AG20443 (cell line): ENCODE data around the gene TMC8.

Source experiments
- DNase-seq: peaks from one replicate; pipeline ENCODE4 v3.0.0; 2012; ENCODE audit warnings: low spot score, mixed read lengths

The TMC8 gene

DNA sequence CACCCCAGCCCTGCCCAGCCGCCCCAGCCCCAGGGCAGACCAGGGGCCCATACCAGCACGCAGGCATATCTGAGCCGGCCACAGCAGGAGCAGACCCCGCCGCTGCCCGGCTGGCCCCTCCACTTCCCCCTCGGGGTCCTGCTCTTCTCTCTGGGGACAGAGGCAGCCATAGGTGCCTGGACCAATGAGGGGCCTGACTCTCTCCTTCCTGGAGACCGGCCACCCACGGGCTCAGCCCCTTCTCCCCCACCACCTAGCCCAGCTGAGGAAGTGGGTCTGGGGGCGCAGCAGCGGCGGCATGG is 5.8 kb upstream of the TMC8 start:
- DNase-seq = no peak

DNA sequence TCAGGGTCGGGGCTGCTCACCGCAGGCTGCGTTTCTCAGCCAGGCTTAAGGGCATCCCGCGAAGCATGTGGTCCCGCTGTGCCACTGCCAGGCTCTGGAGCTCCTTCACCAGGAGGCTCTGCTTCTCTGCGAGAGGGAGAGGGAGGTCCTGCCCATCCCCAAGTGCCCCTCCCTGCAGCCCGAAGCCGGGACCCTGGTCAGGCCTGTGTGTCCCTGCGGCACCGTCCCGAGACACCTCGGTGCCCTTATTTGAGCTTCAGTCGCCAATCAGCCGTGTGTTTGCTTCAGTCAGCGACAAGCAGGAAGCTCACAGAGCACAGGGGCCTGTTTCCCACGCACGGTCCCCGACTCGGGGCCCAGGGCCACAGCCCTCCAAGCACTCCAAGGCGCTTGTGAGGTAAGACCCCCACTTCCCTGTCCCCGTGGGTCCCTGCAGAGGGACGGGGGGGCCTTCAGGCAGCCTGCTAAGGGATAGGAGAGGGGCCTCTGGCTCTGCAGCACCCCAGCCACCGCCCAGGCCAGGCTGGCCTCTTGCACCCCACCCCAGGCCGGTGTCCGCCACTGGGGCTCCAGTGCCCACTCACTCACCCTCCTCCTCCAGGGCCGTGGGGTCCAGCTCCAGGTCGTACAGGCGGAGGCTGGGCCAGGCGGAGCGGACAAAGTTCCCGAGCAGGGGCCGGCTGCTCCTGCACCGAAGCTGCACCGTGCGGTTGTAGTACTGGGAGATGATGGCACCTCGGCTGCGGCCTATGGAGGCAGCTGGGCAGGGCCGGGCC is 5.2 kb upstream of the TMC8 start:
- no peak for DNase-seq

DNA sequence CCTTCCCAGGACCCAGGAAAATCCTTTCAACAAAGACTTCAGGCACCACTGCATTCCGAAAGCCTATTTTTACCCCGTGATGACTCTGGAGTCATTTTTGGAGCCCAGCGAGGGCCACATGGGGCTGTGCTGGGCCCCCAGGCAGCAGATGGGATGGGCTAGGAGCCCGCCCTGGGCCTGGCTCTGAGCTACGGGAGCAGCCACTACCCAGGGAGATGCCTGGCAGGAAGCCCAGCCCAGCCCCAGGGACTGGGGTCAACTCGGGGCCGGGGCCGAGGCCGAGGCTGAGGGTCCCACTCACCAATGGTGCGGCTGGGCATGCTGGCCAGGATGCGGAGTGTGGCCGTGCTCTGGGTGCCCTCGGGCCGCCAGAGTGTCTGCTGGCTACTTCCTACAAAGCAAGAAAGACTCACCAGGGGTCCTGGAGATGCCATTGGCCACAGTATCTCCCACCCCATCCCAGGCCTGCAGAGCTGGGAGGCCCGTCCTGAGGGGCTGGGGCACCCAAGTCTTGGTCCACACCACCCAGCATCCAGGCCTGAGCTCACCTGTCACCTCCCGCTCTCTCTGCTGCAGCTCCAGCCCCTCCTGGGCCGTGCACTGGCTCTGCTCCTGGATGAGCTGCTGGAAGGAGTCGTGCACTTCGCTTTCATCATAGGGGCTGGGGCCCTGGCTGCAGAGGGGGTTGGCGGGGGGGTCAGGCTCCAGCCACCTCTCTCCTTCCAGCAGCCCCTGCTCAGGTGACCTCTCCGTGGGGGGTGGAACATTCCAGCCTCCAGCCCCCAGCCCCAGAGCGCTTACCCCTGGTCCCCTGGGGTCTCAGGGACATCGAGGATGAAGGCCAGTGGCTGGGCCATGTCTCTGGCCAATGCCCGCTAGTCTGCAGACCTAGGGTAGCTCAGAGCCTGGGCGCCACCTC is 4.3 kb upstream of the TMC8 start:
- no peak for DNase-seq

DNA sequence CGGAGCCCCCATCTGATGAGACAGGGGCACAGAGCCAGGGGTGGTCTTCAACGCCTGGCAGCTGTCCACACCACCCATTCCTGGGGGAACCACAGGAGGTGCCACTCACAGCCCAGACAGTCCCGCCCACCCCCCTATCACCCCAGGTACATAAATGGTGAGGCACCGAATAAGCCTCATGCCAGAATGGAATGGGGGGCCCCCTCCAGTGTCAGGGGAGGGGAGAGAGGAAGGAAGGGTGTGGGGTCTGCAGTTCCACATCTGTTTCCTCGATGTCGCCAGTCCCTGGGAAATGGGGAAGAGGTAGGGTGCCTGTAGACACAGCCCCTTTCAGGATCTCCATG is 3.7 kb upstream of the TMC8 start:
- DNase-seq = no peak

DNA sequence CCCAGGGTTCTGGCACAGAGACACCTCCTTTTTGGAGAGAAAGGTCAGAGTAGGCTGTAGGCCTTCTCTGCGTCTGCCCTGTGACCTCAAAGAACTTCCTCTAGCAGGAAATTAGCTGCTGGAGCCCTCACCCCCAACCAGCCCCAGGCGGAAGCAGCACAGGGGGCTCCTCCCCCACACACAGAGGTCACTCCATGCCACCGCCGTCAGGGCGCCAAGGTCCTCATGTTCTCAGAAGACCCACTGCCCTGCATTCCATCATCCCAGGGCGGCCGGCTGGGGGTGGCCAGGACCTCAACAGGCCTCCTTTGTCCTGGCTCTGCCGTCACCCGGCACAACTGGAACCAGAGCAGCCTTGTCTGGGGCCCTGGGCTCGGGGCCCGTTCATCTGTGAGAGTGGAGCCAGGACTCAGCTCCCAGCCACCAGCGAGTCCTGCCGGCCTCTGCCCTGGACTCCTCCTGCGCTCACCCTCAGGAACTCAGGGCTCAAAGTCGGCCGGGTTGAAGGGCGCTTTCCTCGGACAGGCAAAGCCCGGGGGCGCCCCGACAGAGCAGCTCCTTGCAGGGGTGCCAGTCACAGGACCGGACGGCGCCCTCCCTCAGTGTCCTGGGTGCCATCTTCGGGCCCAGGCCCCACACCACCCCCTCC is 3.2 kb upstream of the TMC8 start:
- DNase-seq = no peak

DNA sequence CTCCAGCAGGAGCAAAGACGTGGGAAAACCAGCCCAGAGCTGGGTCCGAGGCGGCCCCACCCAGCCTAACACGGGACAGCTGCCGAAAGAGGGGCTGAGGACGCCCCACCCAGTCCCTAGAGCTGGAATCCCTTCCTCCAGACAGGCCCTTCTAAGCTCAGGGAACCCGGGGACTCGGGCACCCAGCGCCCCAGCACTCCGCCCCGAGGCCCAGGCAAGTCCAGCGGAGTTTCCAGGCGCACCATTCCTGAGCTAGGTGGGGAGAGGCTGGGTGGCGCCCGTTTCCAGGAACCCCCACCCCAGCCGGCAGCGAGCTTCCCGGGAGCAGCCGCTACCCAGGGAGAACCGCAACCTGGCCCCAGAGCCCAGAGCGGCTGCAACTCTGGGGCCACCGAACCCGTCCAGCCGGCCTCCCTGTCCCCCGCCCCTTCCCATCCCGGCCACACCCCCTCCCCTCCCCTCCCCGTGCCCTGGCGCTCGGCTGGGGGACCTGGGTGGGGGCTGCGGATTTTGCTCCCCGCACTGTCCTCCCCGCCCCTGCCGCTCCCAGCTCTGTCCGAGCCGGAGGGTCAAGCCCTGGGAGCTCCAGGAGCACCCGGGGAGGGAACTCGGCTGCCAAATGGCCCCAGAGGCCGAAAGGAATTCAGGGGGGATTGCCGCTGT is 2.6 kb upstream of the TMC8 start:
- DNase-seq = no peak

DNA sequence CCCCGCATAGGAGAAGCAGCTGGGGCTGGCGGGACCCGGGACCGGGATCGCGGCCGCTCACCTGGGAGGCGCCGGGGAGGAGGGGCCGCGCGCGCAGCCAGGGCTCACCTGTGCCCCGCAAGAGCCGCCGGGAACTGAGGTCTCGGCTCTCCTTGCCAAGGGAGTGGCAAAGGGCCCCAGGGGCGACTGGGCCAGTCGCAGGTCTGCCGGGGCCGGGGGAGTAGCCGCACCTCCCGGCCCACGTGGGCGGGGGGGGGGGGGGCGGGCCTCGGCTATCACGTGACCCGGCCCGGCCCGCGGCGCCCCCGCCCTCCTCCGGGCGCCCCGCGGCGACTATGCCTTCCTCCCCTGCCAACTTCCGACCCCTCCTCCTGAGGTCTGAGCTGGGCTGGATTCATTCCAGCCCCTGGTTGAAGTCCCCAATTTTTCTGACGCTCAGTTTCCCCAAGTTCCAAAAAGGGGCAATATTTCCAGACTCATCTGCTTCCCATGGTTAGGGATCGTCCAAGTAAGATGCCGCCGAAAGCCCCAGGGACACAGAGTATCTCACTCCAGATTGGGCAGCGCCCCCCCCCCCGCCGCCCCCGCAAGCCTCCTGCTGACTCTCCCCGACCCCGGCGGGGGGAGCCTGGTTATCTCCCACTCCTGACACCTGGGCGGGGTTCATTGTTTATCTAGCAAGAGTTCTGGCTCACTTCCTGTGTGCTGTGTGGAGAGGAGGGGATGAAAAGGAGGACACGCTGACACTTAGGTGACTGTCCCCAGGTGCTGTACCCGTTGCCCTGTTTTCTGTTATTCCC is 1.8 kb upstream of the TMC8 start, which contains the start of gene TMC6:
Gene TMC6, minus strand, starts transcription at position 205 of the 800 bp plus-strand sequence. CDS start 1,923 bp downstream, outside the sequence.
- peak; percentile 73 for DNase-seq

DNA sequence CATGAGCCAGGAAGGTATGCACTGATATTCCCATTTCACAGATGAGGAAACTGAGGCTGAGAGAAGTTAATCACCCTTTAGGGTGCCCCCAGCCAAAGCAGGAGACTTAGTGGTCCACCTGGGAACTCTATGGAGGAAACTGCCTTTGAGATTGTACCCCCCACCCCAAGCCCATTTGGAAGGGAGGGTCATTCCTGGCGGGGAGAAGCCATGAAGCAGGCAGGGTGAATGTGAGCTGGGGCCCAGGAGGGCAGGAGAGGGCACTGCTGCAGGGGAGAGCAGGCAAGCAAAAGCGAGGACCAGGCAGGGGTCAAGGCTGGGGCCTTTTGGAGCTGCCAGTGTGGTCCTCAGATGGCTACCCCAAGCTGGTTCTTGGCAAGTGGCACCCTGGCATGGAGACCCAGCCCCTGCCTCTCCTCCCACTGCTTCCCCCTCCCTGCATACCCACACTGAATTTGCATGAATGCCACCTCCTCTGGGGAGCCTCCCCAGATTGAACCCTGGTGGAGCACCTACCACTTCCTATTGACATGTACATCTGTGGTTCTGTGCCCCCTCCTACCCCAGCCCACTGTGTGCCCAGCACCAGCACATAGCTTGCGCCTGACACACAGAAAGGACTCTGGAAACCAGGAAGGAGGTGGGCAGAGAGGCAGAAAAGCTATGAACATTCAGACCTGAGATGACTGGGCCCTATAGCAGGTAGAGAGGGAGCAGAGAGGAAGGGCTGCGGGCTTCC is 1.1 kb upstream of the TMC8 start:
- DNase-seq = no peak

DNA sequence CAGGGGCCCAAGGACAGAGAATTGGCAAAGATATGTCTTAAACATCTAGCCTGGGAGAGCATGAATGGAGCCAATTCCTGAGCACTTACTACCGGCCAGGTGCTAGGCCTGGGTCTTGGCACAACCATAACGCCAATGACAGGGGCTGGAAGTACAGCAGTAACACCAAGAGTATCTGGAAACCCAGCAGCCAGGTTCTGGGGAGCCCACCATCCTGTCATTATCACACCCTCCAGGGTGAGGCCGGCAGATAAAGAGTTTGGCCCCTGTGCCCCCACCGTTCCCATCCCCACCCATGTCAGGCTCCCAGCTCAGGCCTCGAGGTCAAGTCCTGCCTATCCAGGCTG is 508 bp upstream of the TMC8 start:
- no peak for DNase-seq

DNA sequence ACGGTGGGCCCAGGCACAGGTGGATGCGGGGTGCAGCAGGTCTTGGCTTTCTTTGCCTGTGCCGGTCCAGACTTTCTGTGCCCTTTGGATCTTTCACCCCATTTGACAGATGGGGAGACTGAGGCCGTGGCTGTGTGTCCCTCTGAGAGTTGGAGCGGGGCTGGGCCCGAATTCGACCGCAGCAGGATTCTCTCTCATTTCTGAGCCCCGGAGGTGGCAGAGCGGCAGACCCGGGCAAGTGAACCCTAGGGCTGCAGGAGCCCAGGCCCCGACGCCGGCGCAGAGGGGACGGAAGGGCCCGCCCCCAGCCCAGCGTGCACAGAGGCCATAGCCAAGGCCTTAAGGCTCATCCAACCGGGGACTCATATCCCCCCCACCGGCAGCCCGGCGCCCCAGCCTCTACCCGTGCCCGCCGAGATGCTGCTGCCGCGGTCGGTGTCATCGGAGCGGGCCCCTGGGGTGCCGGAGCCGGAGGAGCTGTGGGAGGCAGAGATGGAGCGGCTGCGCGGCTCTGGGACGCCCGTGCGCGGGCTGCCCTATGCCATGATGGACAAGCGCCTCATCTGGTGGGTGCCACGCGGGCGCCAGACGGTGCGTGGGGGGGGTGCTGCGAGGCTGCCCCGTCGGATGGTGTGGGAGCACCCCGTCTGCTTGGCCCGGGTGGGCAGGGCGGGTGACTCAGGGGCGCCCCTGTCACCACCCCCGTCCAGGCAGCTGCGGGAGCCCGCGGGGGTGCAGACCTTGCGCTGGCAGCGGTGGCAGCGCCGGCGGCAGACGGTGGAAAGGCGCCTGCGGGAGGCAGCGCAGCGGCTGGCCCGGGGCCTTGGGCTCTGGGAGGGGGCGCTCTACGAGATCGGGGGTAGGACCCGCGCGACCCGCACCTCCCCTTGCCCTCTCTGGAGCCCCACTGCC is 857 bp downstream of the TMC8 start:
- DNase-seq = no peak

DNA sequence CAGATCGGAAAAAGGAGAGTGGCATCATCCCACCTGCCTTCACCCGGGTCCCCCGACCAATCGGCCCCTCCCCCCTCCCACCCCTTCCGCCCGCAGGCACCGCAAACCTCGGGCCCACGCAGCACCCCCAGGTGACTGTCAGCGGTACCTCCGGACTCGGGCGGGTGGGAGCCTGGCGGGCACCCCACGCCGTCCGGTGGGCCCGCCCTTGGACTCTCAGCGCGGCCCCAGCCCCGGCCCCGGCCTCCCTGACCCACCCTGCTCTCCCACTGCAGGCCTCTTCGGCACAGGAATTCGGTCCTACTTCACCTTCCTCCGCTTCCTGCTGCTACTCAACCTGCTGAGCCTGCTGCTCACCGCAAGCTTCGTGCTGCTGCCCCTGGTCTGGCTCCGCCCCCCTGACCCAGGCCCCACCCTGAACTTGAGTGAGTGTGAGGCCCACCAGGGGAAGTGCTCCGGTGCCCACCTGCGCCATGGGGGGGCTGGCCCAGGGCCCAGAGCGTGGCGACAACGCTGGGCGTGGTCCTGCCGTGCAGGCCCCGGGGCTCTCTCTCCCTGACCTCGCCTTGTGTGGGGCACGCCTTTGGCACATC is 1.6 kb downstream of the TMC8 start:
- DNase-seq = no peak

DNA sequence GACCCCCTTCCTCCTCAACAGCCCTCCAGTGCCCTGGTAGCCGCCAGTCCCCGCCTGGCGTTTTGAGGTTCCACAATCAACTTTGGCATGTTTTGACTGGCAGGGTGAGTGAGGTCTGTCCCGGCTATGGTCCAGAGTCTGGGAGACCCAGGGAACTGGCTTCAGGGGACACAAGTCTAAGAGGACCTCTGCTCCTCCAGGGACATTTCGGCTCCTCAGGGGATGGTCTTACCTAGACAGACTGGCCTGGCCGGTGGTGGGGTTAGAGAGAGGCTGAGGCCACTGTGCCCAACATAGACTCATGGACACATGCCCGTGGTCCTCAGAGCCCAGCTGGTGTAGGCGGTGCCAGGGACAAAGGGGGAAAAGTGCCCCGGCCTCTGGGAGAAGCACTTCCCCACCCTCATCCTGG is 2.2 kb downstream of the TMC8 start:
- no peak for DNase-seq

DNA sequence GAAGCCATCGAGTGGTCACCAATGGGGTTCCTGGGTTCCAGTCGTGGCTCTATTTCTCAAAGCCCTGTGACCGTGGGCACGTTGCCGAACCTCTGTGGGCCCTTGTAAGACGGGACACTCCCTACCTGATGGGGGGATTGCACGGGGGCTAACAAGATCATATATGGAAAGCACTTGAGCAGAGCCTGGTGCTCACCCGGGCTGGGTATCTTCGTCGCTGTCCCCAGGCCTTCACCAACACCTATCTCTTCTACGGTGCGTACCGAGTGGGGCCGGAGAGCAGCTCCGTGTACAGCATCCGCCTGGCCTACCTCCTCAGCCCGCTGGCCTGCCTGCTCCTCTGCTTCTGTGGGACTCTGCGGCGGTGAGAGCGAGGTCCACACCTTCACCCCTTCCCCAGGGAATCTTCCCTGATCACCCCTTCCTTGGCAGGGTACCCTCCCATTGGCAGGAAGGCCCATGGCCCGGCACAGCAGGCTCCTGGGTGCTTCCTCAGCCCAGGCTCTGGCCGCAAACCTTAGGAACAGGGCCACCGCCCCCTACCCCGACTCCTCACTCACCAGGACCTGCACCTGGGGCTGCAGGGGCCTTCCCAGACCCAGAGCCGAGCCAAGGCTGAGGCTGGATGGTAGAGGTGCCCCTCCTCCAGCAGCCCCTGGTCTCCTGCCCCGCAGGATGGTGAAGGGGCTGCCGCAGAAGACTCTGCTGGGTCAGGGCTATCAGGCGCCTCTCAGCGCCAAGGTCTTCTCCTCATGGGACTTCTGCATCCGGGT is 2.8 kb downstream of the TMC8 start:
- no peak for DNase-seq

DNA sequence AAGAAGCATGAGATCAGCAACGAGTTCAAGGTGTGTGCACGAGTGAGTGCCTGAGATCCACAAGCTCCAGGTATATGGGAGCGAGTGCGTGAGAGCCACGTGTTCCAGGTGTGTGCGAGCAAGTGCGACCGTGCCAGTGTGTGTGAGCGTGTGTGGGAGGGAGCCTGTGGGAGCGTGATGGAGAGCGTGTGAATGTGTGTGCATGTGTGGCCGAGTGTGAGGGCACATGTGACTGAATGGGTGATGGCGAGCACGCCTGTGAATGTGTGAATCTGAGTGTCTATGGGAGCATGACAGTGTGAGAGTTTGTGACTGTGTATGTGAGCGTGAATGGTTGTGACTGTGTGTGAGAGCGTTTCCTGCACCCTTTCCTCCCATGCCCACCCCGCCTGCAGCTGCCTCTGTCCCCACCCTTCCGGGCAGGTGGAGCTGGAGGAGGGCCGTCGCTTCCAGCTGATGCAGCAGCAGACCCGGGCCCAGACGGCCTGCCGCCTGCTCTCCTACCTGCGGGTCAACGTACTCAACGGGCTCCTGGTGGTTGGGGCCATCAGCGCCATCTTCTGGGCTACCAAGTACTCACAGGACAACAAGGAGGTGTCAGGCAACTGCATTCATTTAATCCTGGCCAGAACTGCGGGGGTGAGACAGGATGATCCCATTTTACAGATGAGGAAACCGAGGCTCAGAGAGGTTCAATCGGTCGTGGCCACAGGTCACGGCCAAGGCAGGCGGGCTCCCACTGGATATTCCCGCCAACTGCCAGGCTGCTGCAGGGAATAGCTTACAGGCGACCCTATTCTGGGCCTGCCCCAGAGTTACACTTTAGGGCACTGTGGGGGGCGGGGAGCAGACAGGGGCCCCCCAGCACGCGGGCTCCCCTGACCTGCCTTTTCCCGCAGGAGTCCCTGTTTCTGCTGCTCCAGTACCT is 3.7 kb downstream of the TMC8 start:
- peak; percentile 42 for DNase-seq

DNA sequence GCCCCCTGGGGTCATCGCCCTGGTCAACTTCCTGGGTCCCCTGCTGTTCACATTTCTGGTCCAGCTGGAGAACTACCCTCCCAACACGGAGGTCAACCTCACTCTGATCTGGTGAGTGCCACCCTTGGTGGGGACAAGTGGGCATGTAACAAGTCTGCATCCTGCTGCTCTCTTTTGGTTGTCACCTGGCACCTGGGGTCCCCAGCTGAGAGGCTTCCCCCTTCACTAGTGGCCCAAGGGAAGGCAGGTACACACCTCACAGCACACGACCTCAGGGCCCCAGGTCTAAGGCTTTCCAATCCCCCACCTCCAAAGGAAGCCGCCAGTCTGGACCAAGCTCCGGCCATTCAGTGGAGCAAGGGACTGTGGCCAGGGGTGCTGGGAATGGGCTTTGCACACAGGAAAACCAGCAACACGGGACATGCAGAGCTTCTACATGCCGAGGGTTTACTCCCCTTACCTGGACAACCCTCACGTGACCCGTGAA is 4.4 kb downstream of the TMC8 start:
- no peak for DNase-seq

DNA sequence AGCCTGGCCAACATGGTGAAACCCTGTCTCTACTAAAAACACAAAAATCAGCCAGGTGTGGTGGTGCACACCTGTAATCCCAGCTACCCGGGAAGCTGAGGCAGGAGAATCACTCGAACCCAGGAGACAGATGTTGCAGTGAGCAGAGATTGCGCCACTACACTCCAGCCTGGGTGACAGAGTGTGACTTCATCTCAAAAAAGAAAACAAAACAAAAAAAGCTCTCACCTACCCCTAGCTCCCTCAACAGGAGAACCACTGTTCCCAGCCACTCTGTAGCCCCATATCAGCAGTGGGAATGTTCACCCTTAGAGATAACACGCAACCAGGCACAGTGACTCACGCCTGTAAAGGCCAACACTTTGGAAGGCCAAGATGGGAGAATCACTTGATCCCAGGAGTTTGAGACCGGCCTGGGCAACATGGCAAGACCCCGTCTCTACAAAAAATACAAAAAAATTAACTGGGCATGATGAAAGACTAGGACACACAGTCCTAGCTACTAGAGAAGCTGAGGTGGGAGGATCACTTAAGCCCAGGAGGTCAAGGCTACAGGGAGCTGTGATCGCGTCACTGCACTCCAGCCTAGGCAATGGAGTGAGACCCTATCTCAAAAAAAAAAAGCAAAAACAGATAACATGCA is 5.4 kb downstream of the TMC8 start:
- no peak for DNase-seq
